Transverse colon (tissue), 4 donors: ENCODE results near the gene MBD5.

ENCODE experiments used
- CTCF ChIP-seq, 5 experiments: fragments of 200-600 bp in 3 of 5; fragments of 450-650 bp in 2 of 5; sonication (generic) in 3 of 5; IDR thresholded peaks; 1 replicate in 2 of 5; 2 replicates in 3 of 5; pipeline ENCODE4 v1.5.1; 2016 to 2017; ENCODE audit warnings: antibody characterized with exemption in 5 of 5, inconsistent platforms in 3 of 5, mild to moderate bottlenecking in 2 of 5, moderate library complexity in 1 of 5
- EP300 ChIP-seq: sonication (generic); formaldehyde crosslinking; IDR thresholded peaks from one replicate; pipeline ENCODE4 v1.6.1; 2017; ENCODE audit warnings: antibody characterized with exemption, low read depth
- POLR2A ChIP-seq: fragments of 450-650 bp; IDR thresholded peaks from one replicate; pipeline ENCODE4 v1.6.1; 2016; ENCODE audit warnings: antibody characterized with exemption, mild to moderate bottlenecking, moderate library complexity
- POLR2AphosphoS5 ChIP-seq, 3 donors: sonication (generic); formaldehyde crosslinking; IDR thresholded peaks; one replicate each; pipeline ENCODE4 v1.6.1; 2016; ENCODE audit warnings: antibody characterized with exemption in 3 of 3

GRCh38 chr2:148263890-148264289, 243.0 kb downstream of the MBD5 start:
- TF ChIP-seq POLR2A: no peak
- TF ChIP-seq CTCF (IDR thresholded peaks at IDR 0.05): no peak
- no peak for TF ChIP-seq EP300
- no peak for TF ChIP-seq POLR2AphosphoS5 (IDR thresholded peaks at IDR 0.05)
